Keratinocyte (primary cell): ENCODE results near the gene ETV7. TPM values are rescaled to one million over a fixed set of nuclear protein-coding genes. Genes with fewer than 3 reads are reported as not detected.

Experiments
- DNase-seq: peaks from one replicate; pipeline ENCODE4 v3.0.0-alpha.2; 2011; ENCODE audit warnings: low read depth, missing footprints, low spot score
- FAIRE-seq: peaks from 2 replicates; lab custom pipeline; 2011; peaks lifted over from hg19 to GRCh38; lab: Jason Lieb, UNC
- H2AFZ ChIP-seq: 2 replicates; pipeline ENCODE4 v1.6.0; 2012; ENCODE audit warnings: low read length, control low read depth, inconsistent platforms; ENCODE audit not compliant: control insufficient read depth
- H3K27ac ChIP-seq: 2 replicates; pipeline ENCODE4 v1.5.1; 2011; ENCODE audit warnings: low read length; ENCODE audit not compliant: control insufficient read depth, insufficient read depth
- H3K27me3 ChIP-seq: 3 replicates; pipeline ENCODE4 v1.6.0; 2011; ENCODE audit warnings: low read length; ENCODE audit not compliant: control insufficient read depth, insufficient read depth; ENCODE audit errors: extremely low read depth
- H3K36me3 ChIP-seq, 2 experiments: 2 replicates in 1 of 2; 3 replicates in 1 of 2; pipeline ENCODE4 v1.5.1; 2011; ENCODE audit warnings: low read length in 2 of 2, mild to moderate bottlenecking in 1 of 2; ENCODE audit not compliant: control insufficient read depth in 2 of 2, insufficient read depth in 2 of 2; ENCODE audit errors: extremely low read depth in 1 of 2
- H3K4me1 ChIP-seq: 3 replicates; pipeline ENCODE4 v1.5.1; 2011; ENCODE audit warnings: low read length; ENCODE audit not compliant: control insufficient read depth, insufficient read depth; ENCODE audit errors: extremely low read depth
- H3K4me2 ChIP-seq: 3 replicates; pipeline ENCODE4 v1.6.0; 2011; ENCODE audit warnings: low read depth, low read length; ENCODE audit not compliant: control insufficient read depth, insufficient read depth; ENCODE audit errors: extremely low read depth
- H3K4me3 ChIP-seq, 3 experiments: fragments of 200-600 bp in 1 of 3; sonication (generic) in 1 of 3; 2 replicates in 2 of 3; 3 replicates in 1 of 3; pipeline ENCODE4 v1.5.1; 2011 to 2016; ENCODE audit warnings: low read length in 3 of 3, mild to moderate bottlenecking in 3 of 3, control low read depth in 2 of 3, inconsistent platforms in 1 of 3, low read depth in 1 of 3, mixed read lengths in 1 of 3, mixed run types in 1 of 3, moderate library complexity in 1 of 3; ENCODE audit not compliant: control insufficient read depth in 2 of 3, insufficient read depth in 2 of 3; ENCODE audit errors: extremely low read depth in 1 of 3
- H3K79me2 ChIP-seq: 2 replicates; pipeline ENCODE4 v1.6.0; 2012; ENCODE audit warnings: low read length; ENCODE audit not compliant: control insufficient read depth, insufficient read depth
- H3K9ac ChIP-seq: 3 replicates; pipeline ENCODE4 v1.6.0; 2011; ENCODE audit warnings: low read length; ENCODE audit not compliant: control insufficient read depth, insufficient read depth; ENCODE audit errors: extremely low read depth
- H3K9me1 ChIP-seq: 3 replicates; pipeline ENCODE4 v1.6.0; 2011; ENCODE audit warnings: low read length; ENCODE audit not compliant: control insufficient read depth, insufficient read depth; ENCODE audit errors: extremely low read depth
- H3K9me3 ChIP-seq: 2 replicates; pipeline ENCODE4 v1.5.1; 2012; ENCODE audit warnings: low read depth, low read length; ENCODE audit not compliant: control insufficient read depth
- H4K20me1 ChIP-seq: 3 replicates; pipeline ENCODE4 v1.6.0; 2011; ENCODE audit warnings: low read length; ENCODE audit not compliant: control insufficient read depth, insufficient read depth; ENCODE audit errors: extremely low read depth
- CTCF ChIP-seq, 3 experiments: IDR thresholded peaks in 1 of 3; conservative IDR thresholded peaks in 1 of 3; optimal IDR thresholded peaks in 1 of 3; 2 replicates in 2 of 3; 3 replicates in 1 of 3; pipeline versions ENCODE3 to v1.5.1; 2011; ENCODE audit warnings: low read length in 3 of 3, mild to moderate bottlenecking in 3 of 3, moderate library complexity in 2 of 3, control low read depth in 1 of 3, inconsistent platforms in 1 of 3; ENCODE audit not compliant: insufficient read depth in 2 of 3; ENCODE audit errors: extremely low read depth in 1 of 3
- EZH2 ChIP-seq: IDR thresholded peaks from one replicate; pipeline ENCODE4 v1.6.1; 2012; ENCODE audit warnings: inconsistent platforms, mild to moderate bottlenecking, low read length, moderate library complexity
- dilution Hi-C: fragments of 300-500 bp; cut with MboI; formaldehyde crosslinking; loops from one replicate; pipeline ENCODE4 v1.7.0; 2020; ENCODE audit warnings: low sequenced_read_pairs; ENCODE audit not compliant: extremely low pct_ligation_motif_present
- polyA plus RNA-seq, 5 experiments: library from polyadenylated mRNA; depleted of rRNA in 3 of 5; stranded (reverse) in 3 of 5; stranded (forward) in 1 of 5; unstranded in 1 of 5; fragments of >200 nt; gene quantifications; 1 replicate in 1 of 5; 2 replicates in 3 of 5; 3 replicates in 1 of 5; pipeline versions ENCODE4 v1.2.1 to v1.2.3, GENCODE V29; 2011 to 2012; ENCODE audit warnings: missing spikeins in 2 of 5, low read depth in 1 of 5, low replicate concordance in 1 of 5

Gene ETV7
- polyA plus RNA-seq, 1 donor (not counting 4 experiments of a cell fraction or from before 2014, with no cell fraction given) = 0.22 TPM

- Histone ChIP-seq H3K27me3 (peaks cover 25% of the 10 kb centered on the region), H3K79me2 (no peaks in the 10 kb centered on the region), H3K9me3 (no peaks in the 10 kb centered on the region), H3K9me1 (no peaks in the 10 kb centered on the region), H3K36me3 (no peaks in the 10 kb centered on the region), H2AFZ (no peak overlapping the region), H3K9ac (no peak overlapping the region), H4K20me1 (no peaks in the 10 kb centered on the region), H3K4me3 (no peak overlapping the region), H3K4me1 (no peaks in the 10 kb centered on the region), H3K4me2 (no peak overlapping the region), H3K27ac (no peak overlapping the region)
- TF ChIP-seq CTCF (optimal IDR thresholded peaks at IDR 0.05 in 1 of 3, IDR thresholded peaks at IDR 0.05 in 1 of 3, conservative IDR thresholded peaks at IDR 0.05 in 1 of 3; ENCODE audit: extremely low read depth in 1 of 3, insufficient read depth in 2 of 3, low read length in 3 of 3) = no peak
- TF ChIP-seq EZH2 = no peak
- no peak for DNase-seq
- FAIRE-seq = no peak
- dilution Hi-C loops = no loop called here
These were observed 54.1 kb downstream of the ETV7 start for GRCh38 chr6:36333171-36333895.

GRCh38 chr6:36331381-36331780, 56.1 kb downstream of the ETV7 start:
- TF ChIP-seq CTCF (optimal IDR thresholded peaks at IDR 0.05 in 1 of 3, IDR thresholded peaks at IDR 0.05 in 1 of 3, conservative IDR thresholded peaks at IDR 0.05 in 1 of 3; ENCODE audit: extremely low read depth in 1 of 3, insufficient read depth in 2 of 3, low read length in 3 of 3) = no peak
- TF ChIP-seq EZH2 = no peak
- H3K27ac ChIP-seq = no peak overlapping the region
- H4K20me1 ChIP-seq = no peaks in the 10 kb centered on the region
- FAIRE-seq = no peak
- no peak for DNase-seq
- no peak overlapping the region for H3K4me2 ChIP-seq
- H3K36me3 ChIP-seq = no peaks in the 10 kb centered on the region
- H3K4me3 ChIP-seq = no peak overlapping the region
- H3K4me1 ChIP-seq = no peaks in the 10 kb centered on the region
- no peak overlapping the region for H2AFZ ChIP-seq
- H3K9ac ChIP-seq = no peak overlapping the region
- H3K9me1 ChIP-seq = no peaks in the 10 kb centered on the region
- dilution Hi-C loops = no loop called here
- H3K9me3 ChIP-seq = no peaks in the 10 kb centered on the region
- H3K27me3 ChIP-seq = peaks cover 37% of the 10 kb centered on the region
- no peaks in the 10 kb centered on the region for H3K79me2 ChIP-seq
